Midbrain (tissue), 1 donor: ENCODE data around the gene REG1A.

Experiments
- DNase-seq: peaks from one replicate; lab custom pipeline; 2025; lab: John Stamatoyannopoulos, UW

Gene REG1A

GRCh38 chr2:79125721-79125985 lies 5.4 kb downstream of the REG1A start:
- no peak for DNase-seq

GRCh38 chr2:79128406-79128805 lies 8.1 kb downstream of the REG1A start:
- no peak for DNase-seq

- DNase-seq: no peak
These were observed 9.0 kb downstream of the REG1A start for GRCh38 chr2:79129260-79129659.

GRCh38 chr2:79129804-79130203 lies 9.5 kb downstream of the REG1A start:
- no peak for DNase-seq

- DNase-seq: no peak
These were observed 11.4 kb downstream of the REG1A start for GRCh38 chr2:79131687-79132086.

GRCh38 chr2:79138385-79138784 lies 18.1 kb downstream of the REG1A start:
- DNase-seq: no peak

GRCh38 chr2:79139423-79139822 lies 19.1 kb downstream of the REG1A start:
- DNase-seq: no peak

GRCh38 chr2:79155826-79156476 lies 35.7 kb downstream of the REG1A start:
- no peak for DNase-seq

- no peak for DNase-seq
These were observed 38.7 kb downstream of the REG1A start for GRCh38 chr2:79159030-79159429.

- DNase-seq: no peak
These were observed 39.4 kb downstream of the REG1A start, which contains the start of gene REG3A for GRCh38 chr2:79159653-79160052. REG3A (minus strand) TSS chr2:79159753; CDS start chr2:79159405, 348 bp downstream.

- DNase-seq: no peak
These were observed 41.8 kb downstream of the REG1A start for GRCh38 chr2:79162132-79162531.

GRCh38 chr2:79162801-79163200 lies 42.5 kb downstream of the REG1A start:
- DNase-seq: no peak

GRCh38 chr2:79171348-79171958 lies 51.2 kb downstream of the REG1A start:
- DNase-seq: no peak
